Activated CD4-positive, CD25-positive, alpha-beta regulatory T cell (primary cell): ENCODE results near the gene DCPS.
"Not testable (repeated sequence)": the region's sequence is repeated elsewhere in the genome, so short reads cannot be mapped to it uniquely, and the experiment has no call there.

Experiments
- DNase-seq, 4 experiments: peaks; one replicate each; lab custom pipeline; 2025; lab: John Stamatoyannopoulos, UW

Gene DCPS

DNA sequence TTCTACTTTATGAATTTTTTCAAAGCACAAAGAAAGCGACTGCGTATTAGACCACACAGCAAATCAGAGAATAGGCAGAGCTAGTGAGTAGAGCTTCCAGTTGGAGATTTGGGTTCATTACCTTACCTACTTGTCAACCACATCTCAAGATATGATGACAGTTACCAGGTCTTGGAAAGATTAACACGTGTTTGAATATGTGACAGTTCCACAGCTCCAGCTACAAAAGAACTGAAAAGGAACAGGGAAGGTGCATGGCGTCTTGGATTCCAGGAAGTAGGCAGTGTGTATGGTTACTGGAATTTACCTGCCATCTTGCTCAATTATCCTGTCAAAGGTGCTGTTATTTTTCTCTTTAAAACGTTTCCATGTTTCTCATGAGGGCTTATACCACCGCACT lies 15.6 kb upstream of the DCPS start:
- DNase-seq = no peak

DNA sequence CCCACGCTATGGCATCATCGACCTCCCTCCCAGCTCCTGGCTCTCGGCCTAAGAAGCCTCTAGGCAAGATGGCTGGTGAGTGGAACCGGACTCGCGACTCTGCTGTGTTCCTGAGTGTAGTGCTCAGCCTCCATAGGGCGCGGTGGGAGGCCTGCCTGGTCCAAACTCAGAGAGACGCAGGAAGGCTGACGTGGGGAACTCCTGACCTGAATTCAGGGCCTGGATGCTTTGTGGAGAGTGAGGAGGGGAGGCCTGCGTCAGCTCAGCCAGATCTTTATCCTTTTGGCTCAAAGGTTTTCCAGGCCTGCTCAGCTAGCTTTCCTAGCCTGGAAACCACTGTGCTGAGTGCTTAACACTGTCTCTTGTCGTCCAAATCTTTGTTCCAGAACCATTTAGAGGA lies 13.0 kb upstream of the DCPS start:
- DNase-seq = no peak

DNA sequence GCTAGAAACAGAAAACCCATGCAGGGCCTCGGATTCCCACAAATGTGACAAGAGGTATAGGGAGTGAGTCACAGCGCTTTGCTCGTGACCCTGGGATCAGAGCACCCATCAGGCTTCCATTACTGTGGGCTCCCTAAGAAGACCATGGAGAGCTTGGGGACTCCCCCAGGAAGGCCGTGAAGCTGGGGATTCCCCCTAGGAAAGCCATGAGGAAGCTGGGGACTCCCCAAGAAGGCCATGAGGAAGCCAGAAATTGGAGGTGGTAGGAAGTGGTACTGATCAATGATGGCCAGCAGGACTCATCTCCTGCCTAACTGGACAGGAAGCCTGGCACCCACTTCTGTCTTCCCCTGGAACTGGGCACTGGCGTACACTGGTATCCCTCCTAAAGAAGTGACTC lies 10.1 kb upstream of the DCPS start:
- DNase-seq = no peak

DNA sequence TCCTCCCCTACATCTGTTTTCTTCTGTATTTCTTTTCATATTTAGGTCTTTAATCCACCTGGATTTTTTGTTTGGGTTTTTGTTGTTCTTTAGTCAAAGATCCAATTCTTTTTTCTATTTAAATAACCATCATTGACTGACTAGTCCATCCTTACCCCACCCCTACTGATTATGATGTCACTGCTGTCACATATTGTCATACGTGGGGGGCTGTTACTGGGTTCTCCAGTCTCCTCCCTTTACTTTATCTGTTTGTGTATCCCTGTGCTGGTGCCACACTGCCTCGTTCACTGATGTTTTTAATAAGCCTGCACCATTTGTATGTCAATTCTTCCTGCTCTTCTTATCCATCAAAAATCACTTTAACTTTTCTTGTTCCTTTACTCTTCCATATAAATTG lies 6.9 kb upstream of the DCPS start:
- no peak for DNase-seq

DNA sequence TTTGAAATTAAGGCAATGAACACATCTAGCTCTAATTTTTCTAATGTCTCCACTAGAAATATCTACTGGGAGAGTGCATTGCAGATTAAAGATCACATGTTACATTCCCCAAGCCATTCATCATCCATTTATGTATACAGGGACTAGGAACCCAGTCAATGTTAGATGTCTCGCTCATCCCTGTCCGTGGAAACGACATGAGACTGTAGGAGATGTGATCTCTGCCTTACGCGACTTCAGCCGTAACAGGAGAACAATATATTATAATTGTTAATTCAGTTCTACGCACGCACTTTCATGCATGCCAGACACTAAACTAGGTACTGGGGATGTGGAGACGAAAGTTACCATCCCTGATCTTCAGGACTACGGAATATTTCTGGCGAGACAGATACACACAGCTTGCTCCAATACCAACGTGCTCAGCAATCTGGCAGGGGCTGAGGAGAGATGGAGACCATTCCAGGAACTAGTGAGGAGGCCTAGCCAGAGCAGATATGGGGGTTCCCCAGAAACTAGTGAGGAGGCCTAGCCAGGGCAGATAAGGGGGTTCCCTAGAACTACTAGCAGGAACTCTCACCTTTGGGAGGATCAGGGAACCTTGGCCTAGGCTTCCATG lies 706 bp downstream of the DCPS start:
- DNase-seq = no peak

DNA sequence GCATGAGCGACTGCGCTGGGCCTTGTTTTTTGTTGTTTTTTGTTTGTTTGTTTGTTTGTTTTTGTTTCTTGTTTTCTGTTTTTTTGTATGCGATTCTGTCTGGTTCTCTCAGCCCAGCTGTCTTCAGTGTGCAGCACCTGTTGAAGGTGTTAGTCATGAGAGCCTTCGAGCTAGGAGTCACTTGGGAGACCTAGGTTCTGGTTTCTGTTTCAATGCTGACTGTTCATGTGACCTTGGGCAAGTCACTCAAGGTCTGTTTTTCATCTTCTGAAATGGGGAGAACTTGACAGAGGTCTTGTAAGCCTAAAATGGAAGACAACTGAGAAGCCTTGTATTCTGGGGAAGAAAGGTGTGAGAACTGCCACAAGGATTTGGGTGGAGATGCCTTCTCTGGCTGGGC lies 1.8 kb downstream of the DCPS start:
- no peak for DNase-seq

DNA sequence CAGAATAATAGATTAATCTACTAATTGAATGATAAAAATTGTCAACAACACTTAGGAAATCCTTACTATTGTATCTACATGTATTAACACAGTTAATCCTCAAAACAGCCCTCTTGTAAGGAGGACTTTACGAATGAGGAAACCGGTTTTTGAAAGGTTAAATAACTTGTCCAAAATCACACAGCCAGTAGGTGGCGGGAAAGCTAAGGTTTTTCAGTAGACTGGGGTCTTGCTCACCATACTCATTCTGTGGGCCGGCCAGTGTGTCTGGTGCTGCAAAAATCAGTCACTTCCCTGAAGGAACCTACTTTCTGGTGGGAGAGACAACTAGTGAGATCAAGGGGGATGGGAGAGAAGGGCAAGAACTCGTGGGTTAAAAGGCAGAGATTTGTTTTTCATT lies 3.8 kb downstream of the DCPS start:
- no peak for DNase-seq

DNA sequence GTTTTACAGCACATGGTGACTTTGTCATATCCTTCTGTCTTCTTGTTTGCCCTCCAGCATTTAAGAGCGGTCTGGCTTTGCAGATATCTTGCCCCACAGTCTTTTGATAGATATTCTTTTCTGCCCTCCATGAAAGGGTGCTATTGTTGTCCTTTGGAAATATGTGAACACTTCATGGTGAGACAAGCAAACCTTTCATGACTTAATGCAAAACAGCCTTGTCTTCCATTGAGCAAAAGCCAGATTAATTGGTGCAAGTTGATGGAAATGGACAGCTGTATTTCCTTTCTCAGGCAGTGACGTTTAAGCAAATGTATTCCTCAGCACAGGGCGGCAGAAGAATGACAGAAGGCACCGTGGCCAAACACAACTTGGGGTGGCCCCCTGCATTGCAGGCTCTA lies 4.4 kb downstream of the DCPS start:
- no peak for DNase-seq

DNA sequence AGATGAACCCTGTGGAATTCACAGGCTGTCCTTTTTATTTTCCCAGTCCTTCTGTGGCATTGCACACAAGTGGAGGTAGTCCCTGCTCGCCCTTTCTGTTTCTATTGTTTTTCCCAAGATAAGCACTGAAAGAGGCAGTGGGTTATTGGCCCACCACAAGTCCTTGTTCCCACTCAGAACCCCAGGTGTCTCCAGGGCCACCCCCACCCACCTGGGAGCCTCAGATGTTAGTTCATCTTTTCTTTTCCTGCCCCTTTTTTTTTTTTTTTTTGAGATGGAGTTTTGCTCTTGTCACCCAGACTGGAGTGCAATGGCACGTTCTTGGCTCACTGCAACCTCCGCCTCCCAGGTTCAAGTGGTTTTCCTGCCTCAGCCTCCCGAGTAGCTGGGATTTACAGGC lies 4.9 kb downstream of the DCPS start:
- DNase-seq = not testable (repeated sequence)

DNA sequence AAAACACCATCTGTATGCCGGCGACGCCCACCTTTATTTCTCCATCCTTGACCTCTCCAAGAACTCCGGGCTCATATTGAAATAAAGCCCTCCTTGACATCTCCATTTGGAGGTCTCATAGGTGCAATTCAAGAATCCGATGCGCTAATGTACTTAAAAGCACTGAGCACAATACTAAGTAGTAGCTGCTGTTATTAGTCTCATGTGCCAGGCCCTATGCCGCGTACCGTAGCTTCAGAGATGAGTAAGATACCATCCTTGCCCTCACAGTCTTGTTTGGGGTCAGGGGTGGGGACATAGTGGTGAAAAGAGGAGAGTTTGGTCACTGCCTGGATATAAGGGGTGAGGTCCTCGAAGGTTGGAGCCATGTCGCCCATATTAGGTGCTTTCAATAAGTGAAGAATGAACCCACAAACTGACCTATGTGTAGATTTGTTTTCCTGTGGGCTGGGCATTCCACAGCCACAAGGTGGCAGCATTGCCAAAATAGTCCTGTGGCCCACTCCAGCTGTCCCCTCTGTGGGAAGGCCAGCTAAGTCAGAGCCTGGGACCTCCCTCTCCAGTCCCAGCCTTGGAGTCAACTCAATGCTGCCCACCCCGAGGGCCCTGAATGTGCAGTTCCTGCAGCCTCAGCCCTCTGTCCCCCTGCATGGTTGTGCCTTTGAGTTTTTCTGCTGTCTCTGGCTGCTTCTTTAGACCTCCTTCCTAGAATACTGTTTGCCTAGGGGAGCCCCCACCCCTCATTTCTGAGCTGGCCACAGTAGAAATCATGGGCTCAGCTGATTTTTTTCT lies 6.5 kb downstream of the DCPS start:
- peak in 1 of 4 experiments; percentile 22 for DNase-seq

DNA sequence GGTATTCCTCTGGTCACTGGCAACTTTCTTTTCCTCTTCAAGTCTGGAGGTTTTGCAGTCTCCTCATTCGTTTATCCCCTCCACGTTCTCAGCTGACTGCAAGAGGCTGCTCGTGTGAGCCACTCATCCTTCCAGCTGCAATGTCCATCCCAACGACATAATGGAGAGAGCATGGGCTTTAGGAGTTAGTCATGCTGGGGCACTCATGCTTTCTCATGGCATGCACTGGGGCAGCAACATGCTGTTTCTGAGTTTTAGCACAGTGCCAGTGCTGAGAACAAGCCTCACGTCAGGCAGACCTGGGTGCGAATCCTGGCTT lies 7.1 kb downstream of the DCPS start:
- DNase-seq = no peak

DNA sequence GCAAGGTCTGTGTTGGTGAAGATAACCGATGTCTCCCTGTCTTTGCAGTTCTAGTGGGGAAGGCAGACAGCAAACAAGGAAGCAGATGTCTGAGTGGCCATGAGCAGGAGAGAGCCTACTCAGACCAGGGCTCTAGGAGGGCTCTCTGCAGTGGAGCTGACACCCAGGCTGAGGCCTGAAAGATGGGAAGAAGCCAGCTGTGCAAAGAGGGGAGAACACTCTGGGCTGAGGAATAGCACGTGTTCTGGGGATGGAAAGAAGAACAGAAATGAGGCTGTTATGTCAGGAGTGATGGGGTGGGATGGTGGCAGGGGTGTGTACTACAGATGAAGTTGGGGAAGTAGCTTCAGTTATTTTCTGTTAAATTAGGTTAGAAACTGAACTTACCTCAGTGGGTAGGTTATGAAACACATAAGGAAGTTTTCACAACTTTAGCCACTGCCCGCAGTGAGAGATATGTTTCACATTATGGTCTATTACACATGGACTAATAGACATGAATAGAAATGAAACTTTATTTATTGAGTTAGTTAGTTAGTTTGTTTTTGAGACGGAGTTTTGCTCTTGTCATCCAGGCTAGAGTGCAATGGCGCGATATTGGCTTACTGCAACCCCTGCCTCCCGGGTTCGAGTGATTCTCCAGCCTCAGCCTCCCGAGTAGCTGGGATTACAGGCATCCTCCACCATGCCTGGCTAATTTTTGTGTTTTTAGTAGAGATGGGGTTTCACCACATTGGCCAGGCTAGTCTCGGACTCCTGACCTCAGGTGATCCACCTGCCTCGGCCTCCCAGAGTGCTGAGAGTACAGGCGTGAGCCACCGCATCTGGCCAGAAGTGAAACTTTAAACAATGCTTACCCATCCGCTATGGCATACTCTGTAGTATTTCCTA lies 7.8 kb downstream of the DCPS start:
- no peak for DNase-seq

DNA sequence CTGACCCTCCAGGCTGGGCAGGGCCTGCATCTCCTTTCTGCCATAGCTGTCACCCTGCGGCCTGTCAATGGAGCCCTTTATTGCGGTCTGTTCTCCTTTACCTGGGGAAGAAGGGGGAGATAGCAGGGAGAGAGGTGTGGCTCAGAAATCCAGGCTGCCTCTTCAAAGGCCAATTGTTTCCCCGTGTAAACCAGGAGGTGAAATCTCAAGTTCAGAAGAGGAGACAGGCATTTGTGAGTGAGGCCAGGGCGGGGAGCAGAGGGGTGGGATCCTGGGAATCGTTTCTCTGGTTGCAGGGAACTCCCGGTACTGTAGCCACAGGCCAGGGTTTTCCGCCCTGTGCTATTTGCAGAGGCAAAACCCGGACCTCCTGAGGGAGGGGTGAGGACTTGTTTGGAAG lies 9.1 kb downstream of the DCPS start:
- no peak for DNase-seq

DNA sequence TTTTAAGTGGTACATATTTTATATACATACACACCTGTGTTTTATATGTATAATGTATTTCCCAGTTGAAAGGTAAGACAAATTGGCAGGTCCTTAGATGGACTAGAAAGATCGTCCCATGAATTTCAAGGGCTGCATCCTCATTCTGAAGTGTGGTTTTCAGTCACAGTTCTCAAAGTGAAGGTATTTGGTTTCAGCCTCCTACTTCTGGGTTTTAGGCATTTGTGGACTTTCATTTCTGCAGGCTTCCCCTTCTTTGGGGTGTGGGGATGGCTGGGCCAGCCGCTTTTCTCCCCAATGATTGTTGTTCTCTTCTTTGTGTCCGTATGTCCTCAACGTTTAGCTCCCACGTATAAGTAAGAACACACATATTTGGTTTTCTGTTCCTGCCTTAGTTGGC lies 10.0 kb downstream of the DCPS start:
- no peak for DNase-seq

DNA sequence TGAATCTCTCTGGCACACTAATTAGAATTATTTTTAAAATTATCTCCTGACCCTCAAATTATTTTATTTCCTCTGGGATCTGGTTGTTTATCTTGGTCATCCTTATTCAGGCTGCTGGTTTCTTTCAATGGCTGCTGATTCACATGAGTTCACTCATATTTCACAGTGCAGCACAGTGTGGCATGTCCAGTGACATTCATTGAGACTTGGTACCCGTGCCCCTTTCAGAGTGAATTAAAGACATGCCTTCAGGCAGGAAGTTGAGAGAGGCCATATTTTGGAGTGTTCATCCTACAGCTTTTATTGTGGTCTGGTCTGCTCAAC lies 13.5 kb downstream of the DCPS start:
- DNase-seq = no peak

DNA sequence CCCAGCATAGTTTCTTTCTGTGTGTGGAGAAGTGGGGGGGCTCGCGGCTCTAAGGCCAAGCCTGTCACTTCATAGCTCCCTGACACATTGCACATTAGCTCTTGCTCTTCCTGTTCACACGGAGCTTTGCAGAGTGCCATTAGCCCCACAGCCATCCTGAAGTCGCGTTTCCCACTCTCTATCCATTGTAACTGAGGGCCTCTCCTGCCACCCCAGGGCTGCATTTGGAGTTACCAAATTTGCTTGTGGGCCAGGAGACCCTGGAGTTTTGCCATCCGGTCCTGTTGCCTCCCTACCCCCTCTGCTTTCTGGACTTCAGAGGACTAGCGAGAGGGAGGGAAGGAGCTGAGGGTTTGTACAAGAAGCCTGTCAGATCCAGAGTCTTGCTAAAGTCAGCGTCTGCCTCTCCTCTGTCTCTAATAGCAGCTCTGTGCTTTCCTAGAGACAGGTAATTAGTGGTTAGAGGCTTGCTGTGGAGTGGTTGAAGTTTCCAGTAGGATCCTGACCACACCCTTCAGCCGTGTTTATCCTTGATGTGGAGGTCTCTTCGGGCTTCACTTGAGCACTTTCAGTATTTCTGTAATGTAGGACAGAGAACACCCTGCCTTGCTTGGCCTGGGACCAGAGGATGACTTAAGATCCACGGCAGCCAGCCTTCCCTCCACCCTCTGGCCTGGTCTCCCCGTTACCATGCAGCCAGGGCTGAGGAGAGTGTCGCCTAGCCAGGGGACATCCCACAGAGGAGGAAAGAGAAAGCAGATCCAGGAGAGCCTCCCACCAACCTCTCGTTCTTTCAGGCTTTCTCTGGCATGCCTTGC lies 14.1 kb downstream of the DCPS start:
- no peak for DNase-seq

DNA sequence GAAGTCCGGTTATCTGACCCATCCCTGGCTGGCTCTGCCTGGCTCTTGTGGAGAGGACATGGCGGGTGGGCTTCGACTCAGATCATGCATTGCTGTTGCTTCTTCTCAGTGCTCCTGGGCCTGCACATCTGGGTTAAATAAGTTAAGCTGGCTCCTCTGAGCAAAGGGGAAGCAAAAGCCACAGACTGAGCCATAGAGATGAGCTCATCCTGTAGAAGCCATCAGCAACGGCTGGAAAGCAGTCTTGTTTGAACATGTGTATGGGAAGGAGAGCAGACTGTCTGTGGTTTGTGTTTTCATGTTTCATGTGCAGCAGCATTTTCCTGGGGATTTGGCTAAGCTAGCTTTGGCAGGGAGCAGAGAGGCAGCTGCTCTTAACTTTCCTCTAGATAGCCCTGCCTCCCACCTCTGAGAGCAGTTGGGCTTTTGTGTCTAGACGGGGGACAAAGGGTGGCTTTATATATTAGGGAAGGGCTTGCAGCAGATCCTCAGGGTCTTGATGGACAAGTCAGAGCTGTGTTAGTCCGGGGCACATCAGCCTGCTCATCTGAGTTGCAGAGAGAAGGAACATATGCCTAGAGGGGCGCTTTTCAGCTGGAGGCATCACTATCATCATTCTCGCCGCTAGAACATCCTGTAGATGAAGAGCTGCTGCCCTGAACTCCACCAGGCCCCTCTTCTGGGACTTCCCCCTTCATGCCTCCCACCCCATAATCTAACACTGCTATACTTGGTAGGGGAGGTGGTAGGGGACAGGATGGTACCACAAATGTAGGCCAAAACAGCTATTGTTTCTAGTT lies 14.9 kb downstream of the DCPS start:
- DNase-seq = no peak

DNA sequence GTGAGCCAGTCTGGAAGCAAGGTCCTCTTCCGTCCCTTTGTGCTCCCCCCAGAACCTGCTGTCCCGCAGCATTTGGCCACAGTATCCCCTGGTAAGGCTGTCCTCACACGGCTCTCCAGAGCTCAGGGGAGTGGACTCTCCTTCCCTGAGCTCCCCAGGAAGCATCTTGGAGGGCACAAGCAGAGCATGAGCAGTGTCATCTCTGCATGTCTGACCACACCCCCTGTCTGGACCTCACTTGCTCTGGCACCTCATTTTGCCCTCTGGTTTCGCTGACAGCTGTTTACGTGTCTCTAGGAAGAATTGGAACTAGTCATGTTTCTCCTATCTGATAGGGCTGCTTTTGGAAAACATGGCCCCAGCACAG lies 15.5 kb downstream of the DCPS start:
- no peak for DNase-seq

DNA sequence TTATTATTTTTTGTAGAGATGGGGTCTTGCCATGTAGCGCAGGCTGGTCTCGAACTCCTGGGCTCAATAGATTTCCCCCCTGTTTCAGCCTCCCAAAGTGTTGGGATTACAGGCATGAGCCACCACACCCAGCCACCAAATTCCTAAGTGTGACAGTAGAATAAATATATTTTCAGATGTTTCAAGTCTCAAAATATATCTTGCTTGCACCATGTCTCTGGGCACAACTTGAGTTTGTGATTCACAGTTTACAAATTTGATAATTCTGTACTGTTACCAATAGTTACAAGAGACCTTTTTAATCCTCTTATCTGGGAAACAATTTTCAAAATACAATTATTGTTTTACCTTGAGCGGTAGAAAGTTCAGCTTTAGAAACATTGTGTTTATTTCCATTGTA lies 19.1 kb downstream of the DCPS start:
- no peak for DNase-seq

DNA sequence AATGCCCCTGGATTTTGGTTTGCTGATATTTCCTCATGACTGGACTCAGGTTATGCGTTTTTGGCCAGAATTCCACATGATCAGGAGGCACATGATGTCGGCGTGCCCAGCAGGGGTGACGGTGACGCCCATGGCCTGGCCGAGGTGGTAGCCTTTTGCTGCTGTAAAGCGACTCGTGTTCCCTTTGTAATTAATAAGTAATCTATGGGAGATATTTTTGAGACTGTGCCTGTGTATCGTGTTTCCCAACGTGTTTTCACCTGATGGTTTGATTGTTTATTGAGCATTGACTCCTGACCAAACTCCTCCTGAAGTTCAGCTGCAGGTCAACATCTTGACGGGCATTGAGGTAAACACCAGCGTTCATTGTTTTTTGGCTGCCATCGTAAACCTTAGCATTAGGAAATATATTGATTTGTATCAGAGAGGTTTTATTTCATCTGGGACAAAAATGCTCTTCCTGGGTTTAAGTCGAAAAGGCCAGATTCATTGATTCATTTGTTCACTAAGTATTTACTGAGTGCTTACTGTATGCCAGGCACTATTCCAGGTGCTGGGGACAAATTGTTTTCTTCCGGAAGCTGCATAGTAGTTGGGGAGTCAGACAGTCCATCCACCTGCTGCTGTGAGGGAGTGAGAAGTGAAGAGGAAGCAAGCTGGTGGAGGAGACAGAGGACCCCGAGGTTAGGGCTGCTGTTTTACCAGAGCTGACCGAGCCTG lies 23.6 kb downstream of the DCPS start:
- no peak for DNase-seq

DNA sequence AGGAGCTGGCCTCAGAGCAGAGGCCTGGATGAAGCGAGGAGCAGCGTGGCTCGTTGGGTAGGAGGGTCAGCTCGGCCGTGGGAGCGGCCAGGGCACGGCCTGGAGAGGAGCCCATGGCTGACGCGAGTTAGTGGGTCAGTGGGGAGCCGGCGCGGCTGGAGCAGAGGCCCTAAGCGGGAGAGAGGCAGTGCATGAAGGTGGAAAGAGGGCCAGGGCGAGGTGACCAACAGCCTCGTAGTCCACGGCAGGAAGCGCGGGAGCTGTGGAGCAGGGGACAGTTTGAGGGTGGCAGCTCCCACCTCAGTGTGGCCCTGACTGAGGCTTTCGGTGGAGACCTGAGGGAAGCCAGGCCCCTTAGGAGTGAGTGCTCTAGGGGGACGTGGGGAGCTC lies 24.1 kb downstream of the DCPS start:
- no peak for DNase-seq
